Liver (tissue), 9 donors: ENCODE measurements around the gene GAS6. TPM values are rescaled to one million over a fixed set of nuclear protein-coding genes. Genes with fewer than 3 reads are reported as not detected.
"Not testable (repeated sequence)": the region's sequence is repeated elsewhere in the genome, so short reads cannot be mapped to it uniquely, and the experiment has no call there.

ENCODE experiments used
- DNase-seq: peaks from one replicate; pipeline ENCODE4 v3.0.0-alpha.2; 2017; ENCODE audit warnings: low spot score
- H3K27ac ChIP-seq, 2 donors: one replicate each; pipeline ENCODE4 v1.7.0; 2013; ENCODE audit warnings: inconsistent platforms in 2 of 2, low read length in 2 of 2, control low read depth in 1 of 2, low read depth in 1 of 2, mild to moderate bottlenecking in 1 of 2
- H3K27me3 ChIP-seq, 4 donors: one replicate each; pipeline versions ENCODE4 v1.6.1 to v1.7.0; 2013; ENCODE audit warnings: low read length in 3 of 4, inconsistent platforms in 1 of 4, mild to moderate bottlenecking in 1 of 4, moderate library complexity in 1 of 4; ENCODE audit not compliant: control insufficient read depth in 4 of 4, insufficient read depth in 4 of 4
- H3K36me3 ChIP-seq, 4 donors: one replicate each; pipeline versions ENCODE4 v1.6.1 to v1.7.0; 2013; ENCODE audit warnings: low read length in 3 of 4, mild to moderate bottlenecking in 3 of 4, low read depth in 1 of 4, moderate library complexity in 1 of 4; ENCODE audit not compliant: control insufficient read depth in 4 of 4, insufficient read depth in 3 of 4
- H3K4me1 ChIP-seq, 4 donors: one replicate each; pipeline versions ENCODE4 v1.6.1 to v1.7.0; 2013; ENCODE audit warnings: low read length in 3 of 4, mild to moderate bottlenecking in 3 of 4, moderate library complexity in 1 of 4; ENCODE audit not compliant: control insufficient read depth in 4 of 4, insufficient read depth in 4 of 4
- H3K4me3 ChIP-seq, 3 donors: one replicate each; pipeline versions ENCODE4 v1.6.1 to v1.7.0; 2013; ENCODE audit warnings: low read length in 3 of 3, control low read depth in 1 of 3, low read depth in 1 of 3, mild to moderate bottlenecking in 1 of 3
- H3K9ac ChIP-seq, 2 donors: one replicate each; pipeline ENCODE4 v1.7.0; 2013; ENCODE audit warnings: low read length in 2 of 2, mild to moderate bottlenecking in 2 of 2, moderate library complexity in 2 of 2, control low read depth in 1 of 2, low read depth in 1 of 2
- H3K9me3 ChIP-seq, 4 donors: one replicate each; pipeline versions ENCODE4 v1.6.1 to v1.7.0; 2013; ENCODE audit warnings: low read length in 3 of 4; ENCODE audit not compliant: control insufficient read depth in 4 of 4
- CTCF ChIP-seq: fragments of 150-350 bp; IDR thresholded peaks from 2 replicates; pipeline ENCODE4 v1.5.1; 2017; ENCODE audit warnings: improper control_type of control experiment, low read depth, low read length; ENCODE audit not compliant: missing input control
- EGR1 ChIP-seq, 2 donors: IDR thresholded peaks; 2 replicates each; pipeline ENCODE4 v1.6.1; 2016 to 2018; ENCODE audit warnings: antibody characterized with exemption in 2 of 2, low read depth in 2 of 2
- FOXA1 ChIP-seq: IDR thresholded peaks from 2 replicates; pipeline ENCODE4 v1.6.1; 2016; ENCODE audit warnings: antibody characterized with exemption
- FOXA2 ChIP-seq: IDR thresholded peaks from 2 replicates; pipeline ENCODE4 v1.6.1; 2016; ENCODE audit warnings: antibody characterized with exemption
- GABPA ChIP-seq, 2 donors: IDR thresholded peaks in 1 of 2; conservative IDR thresholded peaks in 1 of 2; 2 replicates each; pipeline ENCODE4 v1.6.1; 2016; ENCODE audit warnings: antibody characterized with exemption in 2 of 2, mild to moderate bottlenecking in 1 of 2, moderate library complexity in 1 of 2
- HNF4A ChIP-seq, 2 donors: conservative IDR thresholded peaks; 2 replicates each; pipeline ENCODE4 v1.6.1; 2016; ENCODE audit warnings: antibody characterized with exemption in 2 of 2, mild to moderate bottlenecking in 2 of 2
- HNF4G ChIP-seq: IDR thresholded peaks from 2 replicates; pipeline ENCODE4 v1.6.1; 2016; ENCODE audit warnings: antibody characterized with exemption
- MAX ChIP-seq: IDR thresholded peaks from 2 replicates; pipeline ENCODE4 v1.6.1; 2016; ENCODE audit warnings: antibody characterized with exemption
- NR2F2 ChIP-seq: IDR thresholded peaks from 2 replicates; pipeline ENCODE4 v1.6.1; 2016; ENCODE audit warnings: antibody characterized with exemption
- RAD21 ChIP-seq, 2 donors: IDR thresholded peaks; 2 replicates each; pipeline ENCODE4 v1.6.1; 2016; ENCODE audit warnings: antibody characterized with exemption in 2 of 2, mild to moderate bottlenecking in 2 of 2
- REST ChIP-seq: IDR thresholded peaks from 2 replicates; pipeline ENCODE4 v1.6.1; 2016; ENCODE audit warnings: antibody characterized with exemption, mild to moderate bottlenecking
- RXRA ChIP-seq, 2 donors: IDR thresholded peaks; 2 replicates each; pipeline ENCODE4 v1.6.1; 2017 to 2018; ENCODE audit warnings: antibody characterized with exemption in 2 of 2, mild to moderate bottlenecking in 1 of 2
- SP1 ChIP-seq: IDR thresholded peaks from 2 replicates; pipeline ENCODE4 v1.6.1; 2018; ENCODE audit warnings: antibody characterized with exemption, mild to moderate bottlenecking
- TAF1 ChIP-seq: conservative IDR thresholded peaks from 2 replicates; pipeline ENCODE4 v1.6.1; 2016; ENCODE audit warnings: antibody characterized with exemption, mild to moderate bottlenecking
- YY1 ChIP-seq: IDR thresholded peaks from 2 replicates; pipeline ENCODE4 v1.6.1; 2016; ENCODE audit warnings: antibody characterized with exemption, mild to moderate bottlenecking
- ZBTB33 ChIP-seq: IDR thresholded peaks from 2 replicates; pipeline ENCODE4 v1.6.1; 2016; ENCODE audit warnings: antibody characterized with exemption
- WGBS: extraction: QIAGEN DNeasy Blood & Tissue Kit; methylation state at CpG from one replicate; pipeline ENCODE4 v1.1.7; 2013; 5-methylcytosine and 5-hydroxymethylcytosine counted together
- polyA plus RNA-seq, 2 donors: library from polyadenylated mRNA; stranded (reverse) in 1 of 2; unstranded in 1 of 2; fragments of 200-250 nt in 1 of 2; fragments of >200 nt in 1 of 2; fragmentation: Nextera tagmentation in 1 of 2; extraction: Ambion mirVana in 1 of 2; gene quantifications; one replicate each; pipeline versions ENCODE4 v1.2.1 to v1.2.3, GENCODE V29; 2013 to 2015
- total RNA-seq, 2 donors: library from RNA; depleted of rRNA; stranded (reverse); fragments of >200 nt; gene quantifications; one replicate each; pipeline ENCODE4 v1.2.3, GENCODE V29; 2014
- donor health status: healthy.
- donor health status: healthy.
- donor health status: healthy.
- donor health status: healthy.
- donor health status: healthy.

The GAS6 gene
- total and polyA plus RNA-seq, 4 donors, result 2.5 to 30.2 (median 9.1) TPM

- no peak overlapping the region for H3K4me3 ChIP-seq
- H3K9me3 ChIP-seq, result no peaks in the 10 kb centered on the region
- no peak for DNase-seq
- 93% methylated on average over 19 of the region's 19 CpGs for WGBS
- TF ChIP-seq EGR1 (IDR thresholded peaks at IDR 0.05; ENCODE audit: low read depth in 2 of 2) (no peak), SP1 (no peak), FOXA1 (no peak), GABPA (IDR thresholded peaks at IDR 0.05 in 1 of 2, conservative IDR thresholded peaks at IDR 0.05 in 1 of 2) (no peak), RAD21 (IDR thresholded peaks at IDR 0.05) (no peak), CTCF (no peak), HNF4A (conservative IDR thresholded peaks at IDR 0.05) (no peak), YY1 (no peak), RXRA (IDR thresholded peaks at IDR 0.05) (no peak), ZBTB33 (no peak), MAX (no peak)
- H3K27me3 ChIP-seq, result no peaks in the 10 kb centered on the region
- H3K9ac ChIP-seq, result no peak overlapping the region
- H3K36me3 ChIP-seq, result peaks cover 0 to 16% (median 4%) of the 10 kb centered on the region in 4 donors
- peaks cover 0 to under 1% (median under 1%) of the 10 kb centered on the region in 4 donors for H3K4me1 ChIP-seq
- no peak overlapping the region for H3K27ac ChIP-seq
Observed at GRCh38 chr13:113827021-113827420, 36.9 kb downstream of the GAS6 start.

GRCh38 chr13:113826446-113826845 lies 37.4 kb downstream of the GAS6 start:
- not testable (repeated sequence) for H3K4me1 ChIP-seq, H3K4me3 ChIP-seq, H3K9me3 ChIP-seq, H3K9ac ChIP-seq, H3K27me3 ChIP-seq, DNase-seq, H3K27ac ChIP-seq
- WGBS, result 89% methylated on average over 35 of the region's 35 CpGs
- H3K36me3 ChIP-seq, result peaks cover 0 to 16% (median 4%) of the 10 kb centered on the region in 4 donors

- Histone ChIP-seq H3K9me3 (no peaks in the 10 kb centered on the region), H3K4me1 (no peaks in the 10 kb centered on the region), H3K27ac (no peak overlapping the region), H3K4me3 (no peak overlapping the region), H3K9ac (no peak overlapping the region), H3K27me3 (no peaks in the 10 kb centered on the region), H3K36me3 (peaks cover 0 to 16% (median 4%) of the 10 kb centered on the region in 4 donors)
- DNase-seq, result no peak
- no peak for TF ChIP-seq REST
- TF ChIP-seq ZBTB33, result no peak
- no peak for TF ChIP-seq NR2F2
- no peak for TF ChIP-seq FOXA2
- TF ChIP-seq EGR1 (IDR thresholded peaks at IDR 0.05; ENCODE audit: low read depth in 2 of 2), result no peak
- no peak for TF ChIP-seq GABPA (IDR thresholded peaks at IDR 0.05 in 1 of 2, conservative IDR thresholded peaks at IDR 0.05 in 1 of 2)
- TF ChIP-seq FOXA1, result no peak
- TF ChIP-seq TAF1, result no peak
- no peak for TF ChIP-seq HNF4G
- no peak for TF ChIP-seq RXRA (IDR thresholded peaks at IDR 0.05)
- no peak for TF ChIP-seq HNF4A (conservative IDR thresholded peaks at IDR 0.05)
- 85% methylated on average over 16 of the region's 16 CpGs for whole genome bisulfite sequencing
Observed at GRCh38 chr13:113825841-113826240, 38.0 kb downstream of the GAS6 start.
